Measurements from ENCODE around the gene RMDN3.

DNA sequence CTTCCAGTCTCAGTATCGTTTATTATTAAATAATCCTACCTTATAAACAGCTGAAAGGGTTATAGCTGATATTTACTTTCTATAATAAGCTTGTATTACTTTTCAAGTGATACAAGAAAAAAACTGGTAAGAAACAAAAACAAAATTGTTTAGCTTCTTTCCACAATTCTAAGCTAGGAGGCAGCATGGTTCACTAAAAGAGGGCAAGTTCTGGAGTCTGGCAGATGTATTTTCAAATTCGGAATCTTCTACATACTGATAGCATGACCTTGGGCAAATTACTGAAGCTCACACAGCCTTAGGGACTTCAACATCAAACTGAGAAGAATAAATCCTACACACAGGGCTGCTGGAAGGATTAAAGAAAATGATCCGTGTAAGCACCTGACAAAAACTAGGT, 30.1 kb upstream of the RMDN3 start:
- no peak for TF ChIP-seq ZFP30 (CRISPR knock-in tag; IDR thresholded peaks at IDR 0.05)
- TF ChIP-seq ZFP3 (CRISPR knock-in tag; IDR thresholded peaks at IDR 0.05) = no peak
- TF ChIP-seq ZNF70 (CRISPR knock-in tag; IDR thresholded peaks at IDR 0.05) = no peak
- TF ChIP-seq PATZ1 (CRISPR knock-in tag; IDR thresholded peaks at IDR 0.05; ENCODE audit: borderline replicate concordance) = no peak
- no peak for TF ChIP-seq TCF4 (CRISPR knock-in tag; IDR thresholded peaks at IDR 0.05; ENCODE audit: borderline replicate concordance)
- no peak for TF ChIP-seq ZNF8 (CRISPR knock-in tag; IDR thresholded peaks at IDR 0.05)
